Measurements from ENCODE around the gene PCID2. TPM values are rescaled to one million over a fixed set of nuclear protein-coding genes. Genes with fewer than 3 reads are reported as not detected.

Gene PCID2
- total RNA-seq, 6 donors from 2014 or later, result 30.7 to 62.5 (median 37.1) TPM

DNA sequence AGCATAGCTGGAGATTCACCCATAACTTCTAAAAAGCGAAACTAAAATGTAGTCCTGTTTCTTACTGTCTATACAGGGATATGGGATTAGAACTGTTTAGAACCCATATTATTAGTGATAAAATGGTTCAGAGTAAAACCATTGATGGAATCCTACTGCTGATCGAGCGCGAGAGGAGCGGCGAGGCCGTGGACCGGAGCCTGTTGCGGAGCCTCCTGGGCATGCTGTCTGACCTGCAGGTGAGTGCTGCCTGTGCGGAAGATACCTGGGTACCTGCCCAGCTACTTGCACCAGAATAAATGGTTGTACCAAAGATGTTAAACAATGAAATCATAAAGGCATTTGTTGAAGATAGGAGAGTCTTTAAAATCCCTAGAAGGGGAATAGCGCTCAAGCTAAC lies 24.6 kb upstream of the PCID2 start:
- H3K4me3 ChIP-seq, result no peak overlapping the region
- TF ChIP-seq POLR2AphosphoS5 (IDR thresholded peaks at IDR 0.05) (no peak), POLR2A (IDR thresholded peaks at IDR 0.05) (no peak), EP300 (IDR thresholded peaks at IDR 0.05) (no peak)
- TF ChIP-seq, protein P1, sequence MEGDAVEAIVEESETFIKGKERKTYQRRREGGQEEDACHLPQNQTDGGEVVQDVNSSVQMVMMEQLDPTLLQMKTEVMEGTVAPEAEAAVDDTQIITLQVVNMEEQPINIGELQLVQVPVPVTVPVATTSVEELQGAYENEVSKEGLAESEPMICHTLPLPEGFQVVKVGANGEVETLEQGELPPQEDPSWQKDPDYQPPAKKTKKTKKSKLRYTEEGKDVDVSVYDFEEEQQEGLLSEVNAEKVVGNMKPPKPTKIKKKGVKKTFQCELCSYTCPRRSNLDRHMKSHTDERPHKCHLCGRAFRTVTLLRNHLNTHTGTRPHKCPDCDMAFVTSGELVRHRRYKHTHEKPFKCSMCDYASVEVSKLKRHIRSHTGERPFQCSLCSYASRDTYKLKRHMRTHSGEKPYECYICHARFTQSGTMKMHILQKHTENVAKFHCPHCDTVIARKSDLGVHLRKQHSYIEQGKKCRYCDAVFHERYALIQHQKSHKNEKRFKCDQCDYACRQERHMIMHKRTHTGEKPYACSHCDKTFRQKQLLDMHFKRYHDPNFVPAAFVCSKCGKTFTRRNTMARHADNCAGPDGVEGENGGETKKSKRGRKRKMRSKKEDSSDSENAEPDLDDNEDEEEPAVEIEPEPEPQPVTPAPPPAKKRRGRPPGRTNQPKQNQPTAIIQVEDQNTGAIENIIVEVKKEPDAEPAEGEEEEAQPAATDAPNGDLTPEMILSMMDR (IDR thresholded peaks at IDR 0.05), result no peak

DNA sequence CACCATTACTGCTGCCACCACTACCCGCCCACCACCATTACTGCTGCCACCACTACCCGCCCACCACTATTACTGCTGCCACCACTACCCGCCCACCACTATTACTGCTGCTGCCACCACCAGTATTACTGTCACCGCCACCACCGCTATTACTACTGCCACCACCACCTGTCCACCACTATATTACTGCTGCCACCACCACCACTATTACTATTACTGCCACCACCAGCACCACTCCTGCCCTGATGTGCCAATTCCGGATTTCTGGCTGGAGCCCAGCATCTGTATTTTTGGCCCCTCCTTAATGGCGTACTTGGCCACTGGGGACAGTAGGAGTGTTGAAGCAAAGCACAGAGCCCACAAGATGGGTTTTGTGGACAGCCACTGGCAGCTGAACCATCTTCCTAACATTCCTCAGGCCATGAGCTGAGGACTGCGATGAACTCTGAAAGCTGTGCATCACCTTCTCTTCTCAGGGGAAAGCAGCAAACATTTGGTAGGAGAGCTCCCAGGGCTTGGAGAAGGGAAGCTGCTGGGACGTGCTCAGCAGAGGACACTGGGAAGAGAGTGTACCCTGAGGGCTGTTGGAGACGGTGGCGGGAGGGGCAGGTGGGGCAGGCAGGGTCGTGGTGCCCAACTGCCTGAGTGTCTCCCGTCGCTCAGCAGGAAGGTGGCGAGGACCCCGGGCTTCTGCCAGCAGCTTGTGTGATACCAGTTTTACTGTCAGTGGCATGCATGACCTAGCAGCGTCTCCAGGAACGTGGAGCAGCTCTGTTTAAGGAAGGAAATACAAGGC lies 23.9 kb upstream of the PCID2 start:
- no peak for TF ChIP-seq POLR2AphosphoS5 (IDR thresholded peaks at IDR 0.05)
- no peak for TF ChIP-seq EP300 (IDR thresholded peaks at IDR 0.05)
- no peak for TF ChIP-seq POLR2A (IDR thresholded peaks at IDR 0.05)
- TF ChIP-seq, protein P1 (IDR thresholded peaks at IDR 0.05), result no peak
- peaks cover 6 to 70% (median 50%) of the 10 kb centered on the region in 4 donors for H3K36me3 ChIP-seq
- H3K9me3 ChIP-seq, result no peaks in the 10 kb centered on the region
- H3K4me3 ChIP-seq, result no peak overlapping the region
- DNase-seq (no peak), ATAC-seq (ENCODE audit: low FRiP score in 2 of 2) (no peak)
- 81 to 90% methylated on average over 18 of the region's 18 CpGs for WGBS, 2 donors
- H3K4me1 ChIP-seq, result no peaks in the 10 kb centered on the region
- H3K27me3 ChIP-seq, result no peaks in the 10 kb centered on the region
- no peak overlapping the region for H3K27ac ChIP-seq

More for the DNA sequence above, 24.6 kb upstream of the PCID2 start:
- Histone ChIP-seq H3K36me3 (peaks cover 6 to 73% (median 47%) of the 10 kb centered on the region in 4 donors), H3K4me1 (no peaks in the 10 kb centered on the region), H3K27me3 (no peaks in the 10 kb centered on the region), H3K9me3 (no peaks in the 10 kb centered on the region), H3K27ac (no peak overlapping the region)
- no peak for ATAC-seq (ENCODE audit: low FRiP score in 2 of 2)
- no peak for DNase-seq
- whole genome bisulfite sequencing, 2 donors, result 94 to 96% methylated on average over 11 of the region's 11 CpGs

DNA sequence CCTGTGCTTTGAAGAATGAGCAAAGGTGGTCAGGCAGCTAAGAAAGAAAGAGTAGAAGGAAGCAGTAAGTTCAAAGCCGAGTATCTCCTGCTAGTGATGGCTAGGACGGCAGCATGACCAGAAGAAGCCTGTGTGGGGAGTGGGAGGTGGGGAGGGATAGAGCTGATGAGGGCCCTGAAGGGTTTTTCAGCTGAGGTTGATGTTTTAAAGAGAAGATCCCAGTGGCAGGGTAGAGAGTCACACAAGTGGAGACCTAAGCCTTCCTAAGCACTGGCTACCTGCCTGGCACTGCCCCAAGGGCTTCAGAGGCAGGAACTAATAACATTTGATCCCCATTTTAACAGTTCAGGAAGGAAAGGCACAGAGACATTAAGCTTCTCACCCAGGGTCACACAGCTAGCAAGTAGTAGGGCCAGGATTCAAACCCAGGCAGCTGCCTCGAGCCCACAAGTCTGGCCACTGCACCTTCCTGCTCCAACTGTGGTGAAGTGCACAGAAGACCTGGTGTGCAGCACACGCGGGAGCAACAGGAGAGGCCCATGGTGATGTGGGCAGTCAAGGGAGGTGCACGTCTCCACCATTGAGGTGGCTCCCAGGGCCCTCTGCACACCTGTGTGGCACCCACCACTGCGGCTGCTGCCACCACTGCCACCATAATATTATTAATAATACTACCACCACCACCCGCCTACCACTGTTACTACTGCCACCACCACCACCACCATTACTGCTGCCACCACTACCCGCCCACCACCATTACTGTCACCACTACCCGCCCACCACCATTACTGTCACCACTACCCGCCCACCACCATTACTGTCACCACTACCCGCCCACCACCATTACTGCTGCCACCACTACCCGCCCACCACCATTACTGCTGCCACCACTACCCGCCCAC lies 23.1 kb upstream of the PCID2 start:
- H3K9me3 ChIP-seq, result no peaks in the 10 kb centered on the region
- no peak for TF ChIP-seq POLR2AphosphoS5 (IDR thresholded peaks at IDR 0.05)
- TF ChIP-seq, protein P1 (IDR thresholded peaks at IDR 0.05), result no peak
- no peak for TF ChIP-seq EP300 (IDR thresholded peaks at IDR 0.05)
- TF ChIP-seq POLR2A (IDR thresholded peaks at IDR 0.05), result no peak
- H3K27me3 ChIP-seq, result no peaks in the 10 kb centered on the region
- no peak overlapping the region for H3K4me3 ChIP-seq
- ATAC-seq (ENCODE audit: low FRiP score in 2 of 2) (no peak), DNase-seq (no peak)
- H3K36me3 ChIP-seq, result peaks cover 6 to 68% (median 44%) of the 10 kb centered on the region in 4 donors
- WGBS, 2 donors, result 83 to 86% methylated on average over 13 to 14 of the region's 14 CpGs
- H3K27ac ChIP-seq, result no peak overlapping the region
- peaks cover 0 to 4% (median 3%) of the 10 kb centered on the region in 4 donors for H3K4me1 ChIP-seq

DNA sequence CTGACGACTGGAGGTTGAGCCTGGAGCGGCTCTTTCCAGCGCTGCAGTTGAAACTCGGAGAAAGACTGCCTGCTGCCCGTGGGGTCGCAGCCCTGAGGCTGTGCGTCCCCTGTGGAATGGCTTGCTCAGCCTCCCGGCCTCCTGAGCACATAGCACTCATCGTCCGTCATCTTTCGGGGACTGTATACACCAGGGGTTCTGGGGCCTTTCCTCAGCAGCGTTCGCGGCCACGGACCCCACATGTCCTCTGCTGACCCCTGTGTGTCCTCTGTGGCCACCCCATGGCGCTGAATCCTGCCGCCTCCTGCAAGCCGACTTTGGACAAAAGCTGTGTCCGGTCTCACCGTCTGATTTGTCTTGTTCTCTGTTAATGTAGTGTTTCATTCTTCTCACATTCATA lies 21.3 kb upstream of the PCID2 start:
- no peaks in the 10 kb centered on the region for H3K27me3 ChIP-seq
- no peak overlapping the region for H3K27ac ChIP-seq
- WGBS, 2 donors, result 90 to 98% methylated on average over 12 to 17 of the region's 20 CpGs
- ATAC-seq (ENCODE audit: low FRiP score in 2 of 2) (no peak), DNase-seq (no peak)
- peaks cover 6 to 73% (median 48%) of the 10 kb centered on the region in 4 donors for H3K36me3 ChIP-seq
- H3K4me3 ChIP-seq, result no peak overlapping the region
- TF ChIP-seq EP300 (IDR thresholded peaks at IDR 0.05), result no peak
- TF ChIP-seq, protein P1 (IDR thresholded peaks at IDR 0.05), result no peak
- TF ChIP-seq POLR2A (IDR thresholded peaks at IDR 0.05), result no peak
- TF ChIP-seq POLR2AphosphoS5 (IDR thresholded peaks at IDR 0.05), result no peak
- H3K9me3 ChIP-seq, result no peaks in the 10 kb centered on the region
- H3K4me1 ChIP-seq, result peaks cover 0 to 4% (median 3%) of the 10 kb centered on the region in 4 donors
